Measurements from ENCODE around the gene MMEL1. TPM values are rescaled to one million over a fixed set of nuclear protein-coding genes. Genes with fewer than 3 reads are reported as not detected.

Gene MMEL1
- polyA plus RNA-seq, 2 of the 4 experiments (the other 2 are of a cell fraction) = not detected

GRCh38 chr1:2547210-2548067 lies 85.4 kb downstream of the MMEL1 start:
- peak overlapping the region; percentile 89 to 91 for H3K27ac ChIP-seq
- TF ChIP-seq HES2 (IDR thresholded peaks at IDR 0.05) (no peak), BHLHE40 (IDR thresholded peaks at IDR 0.05; ENCODE audit: low read depth, low read length) (no peak)
- 47% methylated on average over 6 of the region's 27 CpGs for whole genome bisulfite sequencing (ENCODE audit: missing lambda C conversion rate)
- peak overlapping the region; percentile 74 for H3K4me3 ChIP-seq
- CTCF ChIA-PET = interaction anchor here (0.6 to 5.3 kb wide), 36 partner anchors 8 to 906 kb away, joined by 3 to 63 read pairs (median 4); partner anchors contain the start of genes FAAP20, HES5, PANK4 and PEX10
- POLR2A ChIA-PET = interaction anchor here (0.9 to 1.3 kb wide), 3 partner anchors 21 to 134 kb away, joined by 3 to 6 read pairs (median 3); partner anchors contain the start of genes PANK4 and PRXL2B
- peaks cover 32% of the 10 kb centered on the region for H3K4me1 ChIP-seq
- ATAC-seq (peak; percentile 10 to 17; a peak in 5 of 6 replicates), FAIRE-seq (no peak), DNase-seq (ENCODE audit: low read depth in 1 of 2, low spot score in 1 of 2) (no peak)
- no peaks in the 10 kb centered on the region for H3K9me3 ChIP-seq
- H3K4me2 ChIP-seq = peak overlapping the region; percentile 98

GRCh38 chr1:2546515-2547209 lies 86.2 kb downstream of the MMEL1 start:
- peak overlapping the region; percentile 98 for H3K4me2 ChIP-seq
- CTCF ChIA-PET = interaction anchor here (0.7 to 5.3 kb wide), 30 partner anchors 9 to 907 kb away, joined by 3 to 63 read pairs (median 4); partner anchors contain the start of genes FAAP20, HES5, PEX10 and TNFRSF14
- peaks cover 33% of the 10 kb centered on the region for H3K4me1 ChIP-seq
- POLR2A ChIA-PET = interaction anchor here (0.9 to 1.9 kb wide), 6 partner anchors 20 to 352 kb away, joined by 3 to 13 read pairs (median 3); partner anchors contain the start of genes FAAP20, PANK4, PEX10 and PRXL2B
- no peak for TF ChIP-seq CBX2 (IDR thresholded peaks at IDR 0.05; ENCODE audit: borderline replicate concordance, low read depth)
- TF ChIP-seq CEBPB (IDR thresholded peaks at IDR 0.05) = no peak
- TF ChIP-seq FOXS1 (CRISPR knock-in tag; IDR thresholded peaks at IDR 0.05) = no peak
- no peak for TF ChIP-seq ESRRA (IDR thresholded peaks at IDR 0.05; ENCODE audit: borderline replicate concordance, low read length)
- no peak for TF ChIP-seq RNF2 (IDR thresholded peaks at IDR 0.05; ENCODE audit: borderline replicate concordance, low read depth)
- TF ChIP-seq RCOR1 (IDR thresholded peaks at IDR 0.05; ENCODE audit: low read depth, low read length) = no peak
- 0 out of 2 replicates have a peak, but pooled peaks have one; percentile 49 for TF ChIP-seq KDM1A (IDR thresholded peaks at IDR 0.05; ENCODE audit: low read depth)
- peak; percentile 97 for TF ChIP-seq ZFP36 (IDR thresholded peaks at IDR 0.05; ENCODE audit: borderline replicate concordance, partially characterized antibody)
- TF ChIP-seq EHF (CRISPR knock-in tag; IDR thresholded peaks at IDR 0.05) = no peak
- 0 out of 2 replicates have a peak, but pooled peaks have one; percentile 13 for TF ChIP-seq E2F6 (IDR thresholded peaks at IDR 0.05; ENCODE audit: borderline replicate concordance, low read depth)
- no peak for TF ChIP-seq SREBF2 (IDR thresholded peaks at IDR 0.05)
- TF ChIP-seq NFE2L2 (conservative IDR thresholded peaks at IDR 0.05; ENCODE audit: low read length) = no peak
- no peak for TF ChIP-seq ZSCAN20 (CRISPR knock-in tag; IDR thresholded peaks at IDR 0.05)
- no peak for TF ChIP-seq RAD21 (conservative IDR thresholded peaks at IDR 0.05 in 1 of 2, IDR thresholded peaks at IDR 0.05 in 1 of 2)
- TF ChIP-seq PBX3 (IDR thresholded peaks at IDR 0.05) = no peak
- TF ChIP-seq PHF8 (IDR thresholded peaks at IDR 0.05; ENCODE audit: borderline replicate concordance, low read depth) = peak; percentile 53; the same call in 1 of the 2 replicates
- peak; percentile 89 to 90 for DNase-seq (ENCODE audit: low read depth in 1 of 2, low spot score in 1 of 2)
- no peak for FAIRE-seq
- H3K27ac ChIP-seq = peak overlapping the region; percentile 89 to 91
- ATAC-seq = peak; percentile 69 to 86
- no peaks in the 10 kb centered on the region for H3K9me3 ChIP-seq
- WGBS (ENCODE audit: missing lambda C conversion rate) = 5% methylated on average over 21 of the region's 52 CpGs
- H3K4me3 ChIP-seq = peak overlapping the region; percentile 74
